Keratinocyte (primary cell): ENCODE data around the gene CASK.

Experiments used
- EZH2 ChIP-seq: IDR thresholded peaks from one replicate; pipeline ENCODE4 v1.6.1; 2012; ENCODE audit warnings: inconsistent platforms, mild to moderate bottlenecking, low read length, moderate library complexity
- TF ChIP-seq, protein P1 (sequence below), 3 experiments: IDR thresholded peaks in 1 of 3; conservative IDR thresholded peaks in 1 of 3; optimal IDR thresholded peaks in 1 of 3; 2 replicates in 2 of 3; 3 replicates in 1 of 3; pipeline versions ENCODE3 to v1.5.1; 2011; ENCODE audit warnings: low read length in 3 of 3, mild to moderate bottlenecking in 3 of 3, moderate library complexity in 2 of 3, control low read depth in 1 of 3, inconsistent platforms in 1 of 3; ENCODE audit not compliant: insufficient read depth in 2 of 3; ENCODE audit errors: extremely low read depth in 1 of 3

DNA sequence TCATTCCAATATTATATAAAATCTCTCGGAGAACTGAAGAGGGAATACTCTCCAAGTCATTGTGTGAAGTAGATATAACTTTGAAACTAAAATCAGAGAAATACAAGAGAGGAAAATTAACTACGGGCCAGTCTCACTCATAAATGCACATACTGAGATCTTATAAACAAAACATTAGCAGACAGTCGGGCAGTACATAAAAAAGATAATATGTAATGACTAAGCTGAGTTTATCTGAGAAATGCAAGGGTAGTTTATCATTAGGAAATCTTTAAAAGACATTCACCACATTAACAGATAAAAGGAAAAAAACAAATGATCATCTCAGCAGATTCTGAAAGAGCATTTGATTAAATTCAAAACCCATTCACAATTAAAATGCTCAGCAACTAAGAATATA is 359.5 kb downstream of the CASK start:
- TF ChIP-seq EZH2 = no peak
- TF ChIP-seq, protein P1, sequence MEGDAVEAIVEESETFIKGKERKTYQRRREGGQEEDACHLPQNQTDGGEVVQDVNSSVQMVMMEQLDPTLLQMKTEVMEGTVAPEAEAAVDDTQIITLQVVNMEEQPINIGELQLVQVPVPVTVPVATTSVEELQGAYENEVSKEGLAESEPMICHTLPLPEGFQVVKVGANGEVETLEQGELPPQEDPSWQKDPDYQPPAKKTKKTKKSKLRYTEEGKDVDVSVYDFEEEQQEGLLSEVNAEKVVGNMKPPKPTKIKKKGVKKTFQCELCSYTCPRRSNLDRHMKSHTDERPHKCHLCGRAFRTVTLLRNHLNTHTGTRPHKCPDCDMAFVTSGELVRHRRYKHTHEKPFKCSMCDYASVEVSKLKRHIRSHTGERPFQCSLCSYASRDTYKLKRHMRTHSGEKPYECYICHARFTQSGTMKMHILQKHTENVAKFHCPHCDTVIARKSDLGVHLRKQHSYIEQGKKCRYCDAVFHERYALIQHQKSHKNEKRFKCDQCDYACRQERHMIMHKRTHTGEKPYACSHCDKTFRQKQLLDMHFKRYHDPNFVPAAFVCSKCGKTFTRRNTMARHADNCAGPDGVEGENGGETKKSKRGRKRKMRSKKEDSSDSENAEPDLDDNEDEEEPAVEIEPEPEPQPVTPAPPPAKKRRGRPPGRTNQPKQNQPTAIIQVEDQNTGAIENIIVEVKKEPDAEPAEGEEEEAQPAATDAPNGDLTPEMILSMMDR (optimal IDR thresholded peaks at IDR 0.05 in 1 of 3, IDR thresholded peaks at IDR 0.05 in 1 of 3, conservative IDR thresholded peaks at IDR 0.05 in 1 of 3; ENCODE audit: extremely low read depth in 1 of 3, insufficient read depth in 2 of 3, low read length in 3 of 3) = no peak
